H1 (cell line): ENCODE measurements around the gene ENTPD6. TPM values are rescaled to one million over a fixed set of nuclear protein-coding genes. Genes with fewer than 3 reads are reported as not detected.
A peak's percentile ranks its signal among the peaks of the same experiment; 100 is the strongest.

Source experiments
- CTCF ChIA-PET: fragments of 300-600 bp; sonication (Branson Sonifier 250); formaldehyde crosslinking; loops from one replicate; lab custom pipeline; 2021; ENCODE audit not compliant: partially characterized antibody; lab: Charles Lee
- POLR2A ChIA-PET: fragments of 300-600 bp; sonication (Branson Sonifier 250); formaldehyde crosslinking; loops from one replicate; lab custom pipeline; 2021; ENCODE audit warnings: inconsistent platforms; ENCODE audit not compliant: partially characterized antibody; lab: Charles Lee
- DNase-seq, 2 experiments: peaks; one replicate each; pipeline versions ENCODE4 v3.0.0 to v3.0.0-alpha.2; 2010 to 2022; ENCODE audit warnings: low spot score in 2 of 2, low read depth in 1 of 2, mixed read lengths in 1 of 2
- FAIRE-seq: peaks from 2 replicates; lab custom pipeline; 2011; peaks lifted over from hg19 to GRCh38; lab: Jason Lieb, UNC
- H2AFZ ChIP-seq: 2 replicates; pipeline ENCODE4 v1.8.1; 2012; ENCODE audit warnings: low read length, inconsistent platforms
- H2AK5ac ChIP-seq: 2 replicates; pipeline ENCODE4 v1.6.1; 2013; ENCODE audit warnings: low read depth, low read length
- H2BK120ac ChIP-seq: replicated peaks from 2 replicates; pipeline ENCODE3; 2013; ENCODE audit warnings: low read depth, low read length, inconsistent platforms
- H2BK12ac ChIP-seq: 2 replicates; pipeline ENCODE4 v1.6.1; 2013; ENCODE audit warnings: low read depth, low read length
- H2BK15ac ChIP-seq: 2 replicates; pipeline ENCODE4 v1.6.1; 2013; ENCODE audit warnings: low read length
- H2BK20ac ChIP-seq: 2 replicates; pipeline ENCODE4 v1.6.1; 2013; ENCODE audit warnings: low read length
- H2BK5ac ChIP-seq: 2 replicates; pipeline ENCODE4 v1.6.1; 2013; ENCODE audit warnings: low read depth, low read length
- H3K14ac ChIP-seq: 2 replicates; pipeline ENCODE4 v1.6.1; 2013; ENCODE audit warnings: inconsistent platforms; ENCODE audit not compliant: insufficient read length
- H3K18ac ChIP-seq: 2 replicates; pipeline ENCODE4 v1.6.1; 2013; ENCODE audit warnings: low read length; ENCODE audit errors: extremely low read depth
- H3K23ac ChIP-seq: 2 replicates; pipeline ENCODE4 v1.6.1; 2013; ENCODE audit warnings: inconsistent platforms; ENCODE audit not compliant: insufficient read length
- H3K23me2 ChIP-seq: 2 replicates; pipeline ENCODE4 v1.6.1; 2013; ENCODE audit warnings: low read depth, low read length
- H3K27ac ChIP-seq: 2 replicates; pipeline ENCODE4 v1.6.1; 2011; ENCODE audit warnings: low read depth, low read length, inconsistent platforms
- H3K27me3 ChIP-seq, 4 experiments: replicated peaks in 1 of 4; 1 replicate in 1 of 4; 2 replicates in 3 of 4; pipeline versions ENCODE4 v1.6.1 to v1.8.1; 2011 to 2013; ENCODE audit warnings: low read length in 3 of 4, mild to moderate bottlenecking in 3 of 4, inconsistent platforms in 2 of 4, mixed read lengths in 2 of 4, moderate library complexity in 1 of 4; ENCODE audit not compliant: control insufficient read depth in 3 of 4, insufficient read depth in 3 of 4; ENCODE audit errors: extremely low read depth in 1 of 4
- H3K36me3 ChIP-seq, 4 experiments: 2 replicates each; pipeline versions ENCODE4 v1.6.1 to v1.8.1; 2011 to 2013; ENCODE audit warnings: mild to moderate bottlenecking in 4 of 4, low read length in 3 of 4, moderate library complexity in 2 of 4, control low read depth in 1 of 4, inconsistent platforms in 1 of 4; ENCODE audit not compliant: insufficient read depth in 4 of 4, control insufficient read depth in 2 of 4
- H3K4ac ChIP-seq: replicated peaks from 2 replicates; pipeline ENCODE3; 2013; ENCODE audit warnings: low read length, low read depth, mixed read lengths, inconsistent platforms; ENCODE audit not compliant: insufficient read length
- H3K4me1 ChIP-seq, 4 experiments: replicated peaks in 1 of 4; 1 replicate in 1 of 4; 2 replicates in 3 of 4; pipeline versions ENCODE4 v1.6.1 to v1.8.1; 2011 to 2013; ENCODE audit warnings: low read length in 3 of 4, inconsistent platforms in 2 of 4, mixed read lengths in 1 of 4; ENCODE audit not compliant: insufficient read depth in 4 of 4, control insufficient read depth in 3 of 4
- H3K4me2 ChIP-seq, 2 experiments: 2 replicates each; pipeline versions ENCODE4 v1.6.1 to v1.8.1; 2011 to 2013; ENCODE audit warnings: low read depth in 2 of 2, low read length in 2 of 2, control low read depth in 1 of 2, inconsistent platforms in 1 of 2, mild to moderate bottlenecking in 1 of 2; ENCODE audit not compliant: insufficient read depth in 1 of 2
- H3K4me3 ChIP-seq, 4 experiments: fragments of 200-600, 300-600 bp in 1 of 4; sonication (generic), shearing (Covaris generic), sonication (Bioruptor Twin) in 1 of 4; 2 replicates each; pipeline versions ENCODE4 v1.5.1 to v1.8.1; 2011 to 2016; ENCODE audit warnings: low read length in 4 of 4, low read depth in 3 of 4, control low read depth in 2 of 4, inconsistent platforms in 2 of 4, mild to moderate bottlenecking in 2 of 4, mixed read lengths in 1 of 4, moderate library complexity in 1 of 4; ENCODE audit not compliant: insufficient read depth in 2 of 4; ENCODE audit errors: extremely low read depth in 1 of 4
- H3K56ac ChIP-seq: replicated peaks from 2 replicates; pipeline ENCODE3; 2013; ENCODE audit warnings: low read depth, mild to moderate bottlenecking, mixed read lengths, low read length, inconsistent platforms; ENCODE audit not compliant: insufficient read length
- H3K79me1 ChIP-seq: 2 replicates; pipeline ENCODE4 v1.6.1; 2013; ENCODE audit warnings: low read depth, low read length, control low read depth
- H3K79me2 ChIP-seq, 2 experiments: 2 replicates each; pipeline versions ENCODE4 v1.6.1 to v1.8.1; 2012 to 2013; ENCODE audit warnings: low read length in 2 of 2, mild to moderate bottlenecking in 2 of 2, inconsistent platforms in 1 of 2; ENCODE audit not compliant: insufficient read depth in 2 of 2, control insufficient read depth in 1 of 2
- H3K9ac ChIP-seq, 4 experiments: replicated peaks in 1 of 4; 1 replicate in 1 of 4; 2 replicates in 3 of 4; pipeline versions ENCODE4 v1.6.1 to v1.8.1; 2011 to 2013; ENCODE audit warnings: low read depth in 3 of 4, low read length in 3 of 4, control low read depth in 2 of 4, mild to moderate bottlenecking in 2 of 4, moderate library complexity in 2 of 4, inconsistent platforms in 1 of 4; ENCODE audit errors: extremely low read depth in 1 of 4
- H3K9me3 ChIP-seq, 2 experiments: 2 replicates each; pipeline versions ENCODE4 v1.6.1 to v1.8.1; 2012 to 2013; ENCODE audit warnings: mild to moderate bottlenecking in 2 of 2, moderate library complexity in 2 of 2, control low read depth in 1 of 2, inconsistent platforms in 1 of 2, low read depth in 1 of 2, low read length in 1 of 2, mixed read lengths in 1 of 2; ENCODE audit not compliant: insufficient read depth in 2 of 2
- H4K20me1 ChIP-seq, 2 experiments: replicated peaks in 1 of 2; 2 replicates each; pipeline versions ENCODE3 to v1.8.1; 2011 to 2013; ENCODE audit warnings: inconsistent platforms in 2 of 2, low read length in 2 of 2, mild to moderate bottlenecking in 1 of 2; ENCODE audit not compliant: insufficient read depth in 2 of 2, control insufficient read depth in 1 of 2
- H4K5ac ChIP-seq: 2 replicates; pipeline ENCODE4 v1.6.1; 2013; ENCODE audit warnings: low read length, low read depth, mixed read lengths, inconsistent platforms; ENCODE audit not compliant: insufficient read length
- H4K8ac ChIP-seq: 2 replicates; pipeline ENCODE4 v1.8.0; 2013; ENCODE audit warnings: mild to moderate bottlenecking, moderate library complexity, low read length, inconsistent platforms; ENCODE audit not compliant: insufficient read depth; ENCODE audit errors: extremely low read depth
- H4K91ac ChIP-seq: replicated peaks from 2 replicates; pipeline ENCODE3; 2013; ENCODE audit warnings: low read length, mixed read lengths, inconsistent platforms; ENCODE audit not compliant: insufficient read length
- CHD2 ChIP-seq: IDR thresholded peaks from 2 replicates; pipeline ENCODE4 v1.6.1; 2012; ENCODE audit warnings: low read length, improper control_type of control experiment
- CTCF ChIP-seq, 3 experiments: IDR thresholded peaks; 1 replicate in 2 of 3; 2 replicates in 1 of 3; pipeline versions ENCODE4 v1.5.1 to v1.6.1; 2011; ENCODE audit warnings: low read length in 3 of 3, mild to moderate bottlenecking in 3 of 3, inconsistent platforms in 2 of 3, low read depth in 1 of 3, moderate library complexity in 1 of 3; ENCODE audit not compliant: insufficient read depth in 1 of 3; ENCODE audit errors: control extremely low read depth in 1 of 3
- MAX ChIP-seq: IDR thresholded peaks from 2 replicates; pipeline ENCODE4 v1.6.1; 2012; ENCODE audit warnings: inconsistent platforms
- NRF1 ChIP-seq: IDR thresholded peaks from 2 replicates; pipeline ENCODE4 v1.6.1; 2011; ENCODE audit warnings: mild to moderate bottlenecking, low read depth, low read length, improper control_type of control experiment
- RAD21 ChIP-seq, 2 experiments: IDR thresholded peaks in 1 of 2; conservative IDR thresholded peaks in 1 of 2; 2 replicates each; pipeline ENCODE4 v1.6.1; 2011; ENCODE audit warnings: low read depth in 2 of 2, low read length in 2 of 2, improper control_type of control experiment in 1 of 2, inconsistent platforms in 1 of 2, mild to moderate bottlenecking in 1 of 2, moderate library complexity in 1 of 2
- SAP30 ChIP-seq: fragments of 300-600 bp; sonication (generic); IDR thresholded peaks from 2 replicates; pipeline ENCODE4 v1.7.1; 2012; ENCODE audit warnings: low read length, moderate library complexity, mild to moderate bottlenecking, inconsistent platforms; ENCODE audit not compliant: insufficient read depth, insufficient replicate concordance
- SP1 ChIP-seq: IDR thresholded peaks from 2 replicates; pipeline ENCODE4 v1.6.1; 2011; ENCODE audit warnings: low read depth, low read length
- WGBS, 2 experiments: shearing (Covaris generic) in 1 of 2; methylation state at CpG; one replicate each; pipeline versions ENCODE4 v1.1.6 to v1.1.7; 2013 to 2015; ENCODE audit warnings: low lambda C conversion rate in 2 of 2, mixed read lengths in 2 of 2, inconsistent platforms in 1 of 2, low coverage in 1 of 2, missing lambda C conversion rate in 1 of 2; ENCODE audit not compliant: insufficient replicate concordance in 2 of 2, insufficient coverage in 1 of 2, insufficient read length in 1 of 2; ENCODE audit errors: extremely low coverage in 1 of 2, missing lambda C conversion rate in 1 of 2; 5-methylcytosine and 5-hydroxymethylcytosine counted together
- polyA plus RNA-seq, 7 experiments: library from polyadenylated mRNA; depleted of rRNA in 3 of 7; stranded (reverse) in 5 of 7; unstranded in 2 of 7; fragments of >200 nt in 5 of 7; fragments of 200-250 nt in 2 of 7; gene quantifications; 1 replicate in 5 of 7; 2 replicates in 1 of 7; 4 replicates in 1 of 7; pipeline versions ENCODE4 v1.2.1 to v1.2.3, GENCODE V29; 2011 to 2013; ENCODE audit warnings: missing spikeins in 2 of 7, mixed read lengths in 2 of 7
- total RNA-seq: library from RNA; stranded (reverse); fragmentation: NEBNext Ultra II Directional; extraction: Animal tissue kit (Norgen Biotek cat#: 25700); gene quantifications from 2 replicates; pipeline ENCODE4 v1.2.1, GENCODE V29; 2021

The ENTPD6 gene
- total and polyA plus RNA-seq, 2 of the 8 experiments (the other 6 are each of a cell fraction or from before 2014, with no cell fraction given) = 47.8 to 57.3 TPM

GRCh38 chr20:25178563-25179438 lies 16.7 kb upstream of the ENTPD6 start:
- Histone ChIP-seq H3K36me3 (no peaks in the 10 kb centered on the region), H3K79me2 (no peaks in the 10 kb centered on the region), H3K4me3 (no peak overlapping the region), H4K91ac (no peak overlapping the region), H3K4me1 (no peaks in the 10 kb centered on the region), H3K4ac (no peak overlapping the region), H2BK5ac (no peak overlapping the region), H3K27ac (no peak overlapping the region), H3K9ac (no peak overlapping the region), H4K20me1 (no peaks in the 10 kb centered on the region), H3K23ac (no peak overlapping the region), H2BK12ac (no peak overlapping the region), H3K79me1 (no peaks in the 10 kb centered on the region), H2BK15ac (no peak overlapping the region), H3K4me2 (no peak overlapping the region), H4K5ac (no peak overlapping the region)
- FAIRE-seq (peak; percentile 91), DNase-seq (peak in 1 of 2 experiments; percentile 48)
- POLR2A ChIA-PET = no interaction called here
- CTCF ChIA-PET = interaction anchor here (0.5 to 3.2 kb wide), 44 partner anchors 9 to 826 kb away, joined by 3 to 32 read pairs (median 4); partner anchors contain the start of gene PYGB
- TF ChIP-seq RAD21 (IDR thresholded peaks at IDR 0.05 in 1 of 2, conservative IDR thresholded peaks at IDR 0.05 in 1 of 2; ENCODE audit: low read depth in 2 of 2, low read length in 2 of 2) = peak; percentile 98
- no peak for TF ChIP-seq SAP30
- no peak for TF ChIP-seq SP1
- TF ChIP-seq NRF1 = no peak
- TF ChIP-seq MAX = peak; percentile 58; the same call in 1 of the 2 replicates
- TF ChIP-seq CHD2 = no peak
- TF ChIP-seq CTCF (IDR thresholded peaks at IDR 0.05; ENCODE audit: control extremely low read depth in 1 of 3, insufficient read depth in 1 of 3, low read depth in 1 of 3, low read length in 3 of 3) = peak in 2 of 3 experiments; percentile 80 to 83; a peak in 3 of 4 replicates
- TF ChIP-seq, all 59 proteins: peak for 3
- Histone ChIP-seq H3K56ac (no peak overlapping the region), H2BK20ac (no peak overlapping the region; the same call in 1 of the 2 replicates), H3K23me2 (no peaks in the 10 kb centered on the region), H2AFZ (no peak overlapping the region), H3K18ac (no peak overlapping the region), H4K8ac (no peak overlapping the region), H3K27me3 (no peaks in the 10 kb centered on the region), H2AK5ac (no peak overlapping the region), H3K9me3 (0 out of 4 replicates have a peak, but pooled peaks cover 0 to 3% of the 10 kb centered on the region in 2 experiments), H2BK120ac (no peak overlapping the region), H3K14ac (no peak overlapping the region)
- 40% methylated on average over 7 of the region's 7 CpGs; no CpG with 5 or more reads in 1 of the 2 experiments for WGBS, 2 experiments
